T-helper 17 cell (primary cell): ENCODE data around the gene ALPL. TPM values are rescaled to one million over a fixed set of nuclear protein-coding genes. Genes with fewer than 3 reads are reported as not detected.

Source experiments
- ATAC-seq: fragments of 150-1000 bp; cut with Tn5 transposase; 2 replicates; pipeline ENCODE4 v1.10.0; 2021; ENCODE audit warnings: mild to moderate bottlenecking, moderate library complexity
- DNase-seq, 3 donors: peaks; one replicate each; pipeline versions ENCODE4 v3.0.0 to v3.0.0-alpha.2; 2020 to 2021
- H3K9me3 ChIP-seq: one replicate; pipeline ENCODE4 v1.7.0; 2013; ENCODE audit warnings: low read length, mild to moderate bottlenecking; ENCODE audit not compliant: control insufficient read depth, poor library complexity, severe bottlenecking
- H3K27ac Mint-ChIP-seq: one replicate; pipeline ENCODE4 v1.8.0; 2022; ENCODE audit warnings: mild to moderate bottlenecking, moderate library complexity, mixed read lengths
- H3K27me3 Mint-ChIP-seq: one replicate; pipeline ENCODE4 v1.8.0; 2022; ENCODE audit warnings: mixed read lengths
- H3K36me3 Mint-ChIP-seq: one replicate; pipeline ENCODE4 v1.8.0; 2022; ENCODE audit warnings: low read depth, mixed read lengths
- H3K4me1 Mint-ChIP-seq: one replicate; pipeline ENCODE4 v1.8.0; 2022; ENCODE audit warnings: mild to moderate bottlenecking, mixed read lengths
- H3K4me3 Mint-ChIP-seq: one replicate; pipeline ENCODE4 v1.8.0; 2022; ENCODE audit warnings: mild to moderate bottlenecking, moderate library complexity, mixed read lengths
- total RNA-seq, 4 donors: library from RNA in 2 of 4; stranded (reverse) in 2 of 4; gene quantifications; one replicate each; pipeline ENCODE4 v1.2.3 and lab custom pipeline; 2022 to 2026

ALPL gene
- total RNA-seq, 2 donors from 2014 or later: not detected

DNA sequence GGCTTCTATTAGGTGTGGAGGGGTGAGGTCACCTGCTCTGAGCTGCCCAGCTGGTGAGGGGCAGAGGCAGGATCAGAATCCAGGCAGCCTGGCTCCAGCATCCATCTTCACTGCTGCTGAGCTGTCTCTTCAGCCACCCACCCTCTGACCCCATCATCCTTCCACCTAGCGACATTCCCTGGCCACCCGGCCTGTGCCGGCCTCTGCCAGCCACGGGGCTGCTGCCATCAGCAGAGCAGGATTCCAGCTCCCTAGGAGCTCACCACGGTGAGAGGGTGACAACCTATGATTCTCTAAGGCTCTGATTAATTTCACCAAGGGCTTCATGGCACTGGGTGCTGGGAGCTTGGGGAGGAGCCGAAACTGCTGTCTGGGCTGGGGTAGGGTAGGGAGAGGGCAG is 32.1 kb downstream of the ALPL start:
- no peaks in the 10 kb centered on the region for H3K9me3 ChIP-seq
- H3K4me1 Mint-ChIP-seq: peaks cover 6% of the 10 kb centered on the region
- H3K27ac Mint-ChIP-seq: no peak overlapping the region
- peaks cover 39% of the 10 kb centered on the region for H3K27me3 Mint-ChIP-seq
- ATAC-seq (no peak), DNase-seq (no peak)
- H3K36me3 Mint-ChIP-seq: peaks cover 5% of the 10 kb centered on the region
- no peak overlapping the region for H3K4me3 Mint-ChIP-seq

DNA sequence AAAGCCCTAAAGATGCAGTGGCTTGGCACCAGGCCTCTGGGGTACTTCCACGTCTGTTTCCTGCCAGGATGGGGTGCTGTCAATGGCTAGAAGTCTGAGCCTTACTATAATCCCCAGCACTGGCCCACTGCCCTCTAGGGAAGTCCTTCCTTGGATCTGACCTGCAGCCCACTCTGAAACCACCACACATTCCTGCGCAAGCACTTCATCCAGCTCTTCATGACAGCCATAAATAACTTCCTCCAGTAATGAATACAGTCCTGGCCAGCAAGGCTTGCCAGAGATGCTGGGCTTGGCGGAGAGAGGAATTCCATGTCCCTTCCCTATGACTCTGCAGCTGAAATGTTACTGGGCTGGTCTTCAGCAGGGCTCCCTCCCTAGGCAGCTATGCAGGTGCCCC is 32.6 kb downstream of the ALPL start:
- peaks cover 5% of the 10 kb centered on the region for H3K36me3 Mint-ChIP-seq
- H3K27me3 Mint-ChIP-seq: peaks cover 39% of the 10 kb centered on the region
- ATAC-seq (no peak), DNase-seq (no peak)
- no peak overlapping the region for H3K27ac Mint-ChIP-seq
- no peaks in the 10 kb centered on the region for H3K9me3 ChIP-seq
- peaks cover 6% of the 10 kb centered on the region for H3K4me1 Mint-ChIP-seq
- H3K4me3 Mint-ChIP-seq: no peak overlapping the region

DNA sequence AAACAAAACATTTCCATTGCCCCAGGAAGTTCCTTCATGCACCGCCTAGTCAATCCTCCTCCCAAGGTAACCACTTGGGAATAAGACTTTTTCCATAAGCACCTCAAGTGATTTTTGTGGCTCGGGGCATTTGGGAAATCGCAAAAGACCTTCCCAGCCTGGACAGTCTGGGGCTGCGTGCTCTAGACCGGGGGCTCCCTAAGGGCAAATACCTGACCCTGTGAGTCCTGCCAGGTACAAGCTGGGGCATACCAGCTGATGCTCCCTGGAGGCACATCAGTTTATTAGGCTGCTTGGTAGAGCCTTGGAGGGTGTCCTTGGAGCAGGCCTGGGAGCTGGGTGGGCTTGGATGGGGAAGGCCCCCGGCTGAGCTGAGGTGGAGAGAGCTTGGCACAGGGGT is 34.4 kb downstream of the ALPL start:
- no peak for DNase-seq
- H3K9me3 ChIP-seq: no peaks in the 10 kb centered on the region
- H3K36me3 Mint-ChIP-seq: peaks cover 5% of the 10 kb centered on the region
- no peak overlapping the region for H3K4me3 Mint-ChIP-seq
- ATAC-seq: no peak
- H3K27ac Mint-ChIP-seq: no peak overlapping the region
- peaks cover 31% of the 10 kb centered on the region for H3K27me3 Mint-ChIP-seq
- H3K4me1 Mint-ChIP-seq: peaks cover 6% of the 10 kb centered on the region

DNA sequence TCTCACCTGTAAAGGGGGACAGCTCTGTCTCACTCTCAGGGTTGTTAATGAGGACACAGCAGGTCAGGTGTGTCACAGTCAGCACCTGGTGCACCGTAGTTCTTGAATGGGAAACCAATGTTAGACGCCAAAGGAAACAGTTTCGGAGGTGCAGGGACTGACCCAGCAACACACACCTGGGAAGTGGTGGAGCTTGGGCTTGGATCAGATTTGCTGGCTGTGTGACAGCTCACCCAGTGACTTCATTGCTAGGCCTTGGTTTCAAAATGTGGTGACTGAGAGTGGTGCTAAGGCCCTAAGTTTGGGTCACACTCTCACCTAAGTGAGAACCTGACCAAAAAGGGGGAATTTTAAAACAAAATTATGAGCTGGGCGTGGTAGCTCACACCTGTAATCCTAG is 34.9 kb downstream of the ALPL start:
- H3K9me3 ChIP-seq: no peaks in the 10 kb centered on the region
- DNase-seq (no peak), ATAC-seq (no peak)
- Mint-ChIP-seq H3K4me3 (no peak overlapping the region), H3K27ac (no peak overlapping the region), H3K4me1 (peaks cover 4% of the 10 kb centered on the region), H3K27me3 (peaks cover 31% of the 10 kb centered on the region), H3K36me3 (peaks cover 5% of the 10 kb centered on the region)

DNA sequence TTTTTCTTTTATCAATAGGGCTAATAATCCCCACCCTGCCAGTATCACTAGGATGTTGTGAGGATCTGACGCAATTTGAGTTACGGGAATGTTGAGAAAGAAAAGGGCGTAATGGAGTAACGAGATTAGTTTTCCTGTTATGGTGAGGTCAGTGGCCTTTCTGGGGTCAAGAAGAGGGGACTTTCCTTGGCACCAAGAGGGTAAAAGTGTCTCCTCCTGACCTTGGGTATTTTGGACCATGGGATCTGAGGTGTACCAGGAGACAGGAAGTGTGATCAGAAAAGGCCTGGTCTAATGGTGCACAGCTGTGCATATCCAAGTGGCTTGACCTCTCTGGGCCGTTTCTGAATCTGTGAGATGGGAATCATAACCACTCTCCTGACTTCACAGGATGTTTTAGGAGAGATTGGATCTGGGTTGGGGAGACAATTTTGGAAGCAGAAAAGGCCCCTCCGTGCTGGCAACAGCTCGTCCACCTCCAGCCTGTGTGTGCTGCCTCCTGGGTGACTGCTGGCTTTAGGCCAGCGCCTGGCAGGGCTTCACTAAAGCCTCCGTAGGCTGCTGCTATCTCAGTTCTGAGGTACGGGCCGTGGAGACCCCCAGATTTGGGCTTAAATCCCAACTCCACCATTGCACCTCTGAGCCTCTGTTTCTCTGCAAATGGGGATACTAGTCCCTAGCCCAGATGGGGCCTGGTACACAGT is 37.1 kb downstream of the ALPL start:
- H3K27me3 Mint-ChIP-seq: peaks cover 29% of the 10 kb centered on the region
- no peaks in the 10 kb centered on the region for H3K36me3 Mint-ChIP-seq
- peaks cover 2% of the 10 kb centered on the region for H3K4me1 Mint-ChIP-seq
- no peak overlapping the region for H3K4me3 Mint-ChIP-seq
- ATAC-seq (no peak), DNase-seq (no peak)
- no peaks in the 10 kb centered on the region for H3K9me3 ChIP-seq
- H3K27ac Mint-ChIP-seq: no peak overlapping the region

DNA sequence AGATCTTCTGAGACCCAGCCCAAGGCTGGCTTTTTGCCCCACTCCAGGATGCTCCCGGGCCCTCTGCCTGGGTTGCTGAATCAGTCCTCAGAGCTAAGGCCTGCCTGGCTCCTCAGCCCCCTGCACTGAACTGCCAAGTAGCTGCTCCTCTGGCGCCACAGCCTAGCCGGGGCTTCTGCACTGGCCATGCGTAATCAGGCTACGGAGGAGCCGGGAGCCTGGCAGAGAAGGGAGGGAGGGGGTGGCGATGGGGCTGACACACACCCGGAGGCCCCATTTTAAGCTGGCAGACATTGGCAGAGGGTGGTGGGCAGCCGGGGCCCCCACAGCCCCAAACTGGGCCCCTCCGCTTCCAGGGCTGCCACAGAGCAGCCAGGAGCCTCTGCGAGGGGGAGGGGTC is 38.7 kb downstream of the ALPL start:
- H3K4me3 Mint-ChIP-seq: no peak overlapping the region
- H3K27me3 Mint-ChIP-seq: peaks cover 28% of the 10 kb centered on the region
- H3K9me3 ChIP-seq: no peaks in the 10 kb centered on the region
- H3K4me1 Mint-ChIP-seq: peaks cover 2% of the 10 kb centered on the region
- H3K27ac Mint-ChIP-seq: no peak overlapping the region
- DNase-seq (no peak), ATAC-seq (no peak)
- H3K36me3 Mint-ChIP-seq: no peaks in the 10 kb centered on the region

DNA sequence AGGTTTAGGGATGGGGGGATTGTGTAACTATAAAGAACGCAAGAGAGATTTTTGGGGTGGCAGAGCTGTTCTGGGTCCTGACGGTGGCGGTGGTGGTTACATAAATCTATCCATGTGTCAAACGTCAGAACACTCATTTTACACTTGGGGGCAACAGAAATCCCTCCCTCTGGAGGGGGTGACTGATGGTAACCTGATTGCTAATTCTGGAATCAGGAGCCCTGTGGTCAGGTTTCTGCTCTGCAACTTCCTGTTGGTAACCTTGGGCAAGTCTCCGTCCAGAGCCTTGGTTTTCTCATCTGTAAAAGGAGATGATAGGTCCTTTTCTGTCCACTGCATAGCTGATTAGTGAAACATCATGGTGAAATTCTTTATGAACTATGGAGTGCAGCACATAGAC is 40.9 kb downstream of the ALPL start:
- no peak overlapping the region for H3K4me3 Mint-ChIP-seq
- no peak for ATAC-seq
- H3K27me3 Mint-ChIP-seq: peaks cover 23% of the 10 kb centered on the region

DNA sequence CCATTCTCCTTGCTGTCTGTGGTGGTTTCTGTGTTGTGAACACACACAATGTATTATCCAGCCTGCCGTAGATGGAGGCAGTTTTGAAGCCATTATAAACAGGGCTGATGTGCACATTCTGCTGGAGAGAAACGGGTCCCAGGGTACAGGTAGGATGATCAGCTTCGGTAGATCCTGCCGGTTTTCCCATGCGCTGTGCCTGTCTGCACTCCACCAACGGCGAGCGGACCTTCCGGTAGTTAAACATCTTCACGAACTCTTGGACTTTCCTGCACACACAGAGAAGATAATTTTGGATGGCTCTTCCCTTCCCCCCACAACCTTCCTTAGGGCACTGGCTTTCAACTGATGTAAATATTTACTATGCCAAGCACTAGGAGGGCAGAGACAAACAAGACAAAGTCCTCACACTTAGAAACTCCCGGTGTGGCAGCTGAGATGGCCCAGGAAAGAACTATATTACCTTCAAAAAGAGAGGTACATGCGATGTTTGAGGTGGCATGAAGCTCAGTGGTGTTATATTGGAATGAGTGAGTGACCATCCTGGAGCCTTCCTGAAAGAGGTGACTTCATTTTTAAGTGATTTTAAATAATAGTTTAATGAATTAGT is 41.7 kb downstream of the ALPL start:
- H3K4me3 Mint-ChIP-seq: no peak overlapping the region
- no peak for DNase-seq
- H3K27me3 Mint-ChIP-seq: peaks cover 28% of the 10 kb centered on the region
- peaks cover 2% of the 10 kb centered on the region for H3K4me1 Mint-ChIP-seq
- no peaks in the 10 kb centered on the region for H3K9me3 ChIP-seq
- no peaks in the 10 kb centered on the region for H3K36me3 Mint-ChIP-seq
- H3K27ac Mint-ChIP-seq: no peak overlapping the region
- no peak for ATAC-seq

More for the DNA sequence above, 40.9 kb downstream of the ALPL start:
- H3K4me1 Mint-ChIP-seq: peaks cover 2% of the 10 kb centered on the region
- no peak overlapping the region for H3K27ac Mint-ChIP-seq
- H3K36me3 Mint-ChIP-seq: no peaks in the 10 kb centered on the region
- H3K9me3 ChIP-seq: no peaks in the 10 kb centered on the region
- no peak for DNase-seq

DNA sequence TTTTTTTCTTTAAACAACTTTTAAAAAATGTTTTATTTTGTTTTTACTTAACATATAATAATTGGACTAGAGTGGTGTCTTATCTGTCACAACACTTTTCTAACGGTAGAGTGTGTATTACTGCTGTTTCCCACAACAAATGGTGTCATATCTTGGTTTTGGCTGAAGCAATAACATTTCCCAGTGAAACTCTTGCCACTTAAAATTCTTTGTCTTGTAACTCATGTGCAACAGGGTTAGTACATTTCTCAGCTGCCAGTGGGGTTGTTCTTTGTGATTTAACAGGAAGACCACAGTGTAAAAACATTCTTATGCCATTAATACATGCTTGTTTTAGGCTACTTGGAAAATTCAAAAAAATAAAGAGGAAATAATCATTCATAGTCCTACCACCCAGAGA is 43.5 kb downstream of the ALPL start:
- Mint-ChIP-seq H3K27me3 (peaks cover 39% of the 10 kb centered on the region), H3K4me3 (no peak overlapping the region), H3K36me3 (peaks cover 2% of the 10 kb centered on the region), H3K27ac (no peak overlapping the region), H3K4me1 (peaks cover 2% of the 10 kb centered on the region)
- no peak for ATAC-seq
- H3K9me3 ChIP-seq: no peaks in the 10 kb centered on the region
- DNase-seq: no peak

DNA sequence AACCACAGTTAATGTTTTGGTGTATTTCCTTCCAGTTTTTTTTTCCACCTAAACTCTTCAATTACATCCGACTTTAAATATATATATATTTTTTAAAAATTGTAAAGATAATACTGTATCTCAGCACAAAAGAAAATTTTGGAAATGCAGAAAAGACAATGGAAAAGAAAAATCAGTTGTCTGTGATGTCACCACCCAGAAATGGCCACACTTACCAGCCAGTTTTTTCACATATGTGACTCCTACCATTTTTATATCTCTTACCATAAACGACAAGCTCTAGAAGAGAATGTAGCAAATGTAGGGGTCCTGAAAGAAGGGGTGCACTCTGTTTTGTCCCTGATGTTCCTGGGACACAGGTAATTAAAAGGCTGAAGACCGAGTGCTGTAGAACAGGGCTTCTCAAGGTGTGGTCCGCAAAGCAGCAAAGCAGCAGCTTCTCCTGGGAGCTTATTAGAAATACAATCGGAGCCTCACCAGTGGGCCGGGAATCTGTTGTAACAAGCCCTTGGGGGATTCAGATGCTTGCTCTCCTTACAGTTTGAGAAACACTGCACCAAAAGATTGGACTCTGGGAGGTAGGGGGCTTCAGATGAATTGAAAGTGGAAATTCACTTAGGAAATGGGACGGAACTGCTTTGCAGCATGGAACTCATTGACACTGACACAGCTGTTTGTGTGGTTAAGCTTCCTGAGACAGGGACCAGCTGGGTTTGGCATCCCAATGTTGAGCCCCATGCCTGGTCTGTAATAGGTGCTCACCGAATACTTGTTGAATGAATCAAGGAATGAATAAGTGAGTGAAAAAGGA is 44.1 kb downstream of the ALPL start:
- no peaks in the 10 kb centered on the region for H3K9me3 ChIP-seq
- ATAC-seq (no peak), DNase-seq (no peak)
- Mint-ChIP-seq H3K27me3 (peaks cover 46% of the 10 kb centered on the region), H3K36me3 (peaks cover 2% of the 10 kb centered on the region), H3K4me3 (no peak overlapping the region), H3K4me1 (peaks cover 2% of the 10 kb centered on the region), H3K27ac (no peak overlapping the region)

DNA sequence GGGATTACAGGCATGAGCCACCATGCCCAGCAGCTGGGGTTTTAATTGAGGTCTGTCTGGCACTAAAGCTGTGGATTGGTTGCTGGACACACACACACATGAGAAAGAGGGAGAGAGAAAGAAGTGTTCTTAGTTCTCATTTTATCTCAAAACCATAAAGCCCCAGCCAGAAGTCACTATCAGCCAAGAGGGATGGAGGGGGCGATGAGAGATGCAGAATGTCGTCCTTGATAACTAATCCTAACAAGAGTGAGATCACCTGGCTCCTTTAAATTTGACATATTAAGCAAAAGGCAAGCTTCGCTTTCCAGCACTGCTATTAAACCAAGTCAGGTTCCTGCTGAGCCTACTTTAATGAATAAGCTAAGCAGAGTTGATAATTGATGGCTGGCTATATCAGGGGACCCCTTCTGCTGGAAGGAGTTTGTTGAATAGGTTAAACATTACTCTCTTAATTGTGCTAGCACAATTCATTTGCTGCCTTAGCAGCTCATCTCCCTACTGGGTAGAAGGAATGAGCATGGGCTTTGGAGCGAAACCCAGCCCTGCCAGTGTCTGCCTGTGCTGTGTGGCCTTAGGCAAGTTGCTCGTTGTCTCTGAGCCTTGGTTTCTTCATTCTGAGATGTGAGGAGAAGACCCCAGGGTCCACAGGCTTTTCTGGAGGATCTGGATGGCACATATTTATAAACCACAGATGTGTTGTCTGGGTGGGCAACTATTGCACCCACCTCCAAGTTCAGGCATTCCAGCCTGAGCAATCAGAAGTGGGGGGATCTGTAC is 50.8 kb downstream of the ALPL start:
- DNase-seq: no peak

DNA sequence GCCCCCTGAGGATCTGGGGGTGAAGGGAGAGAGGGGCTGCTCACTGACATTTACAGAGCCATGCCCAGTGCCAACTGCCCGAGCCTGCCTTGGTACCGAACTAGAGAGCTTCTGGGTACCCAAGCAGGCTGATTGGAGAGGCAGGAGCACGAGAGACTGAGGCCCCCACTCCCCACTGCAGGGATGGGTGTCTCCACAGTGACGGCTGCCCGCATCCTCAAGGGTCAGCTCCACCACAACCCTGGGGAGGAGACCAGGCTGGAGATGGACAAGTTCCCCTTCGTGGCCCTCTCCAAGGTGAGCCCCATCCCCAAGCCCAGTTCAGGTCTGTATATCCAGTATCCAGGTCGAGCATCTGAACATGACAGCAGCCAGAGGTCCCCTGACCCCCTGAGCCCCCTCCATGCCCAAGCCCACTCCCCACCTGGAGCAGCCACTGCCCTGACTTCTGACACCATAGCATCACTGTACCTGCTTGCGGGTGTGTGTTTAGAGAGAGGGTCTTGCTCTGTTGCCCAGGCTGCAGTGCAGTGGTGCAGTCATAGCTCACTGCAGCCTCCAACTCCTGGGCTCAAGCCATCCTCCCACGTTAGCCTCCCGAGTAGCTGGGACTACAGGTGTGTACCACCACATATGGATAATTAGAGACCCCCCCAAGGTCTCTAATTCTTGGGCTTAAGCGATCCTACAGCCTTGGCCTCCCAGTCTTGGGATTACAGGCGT is 51.9 kb downstream of the ALPL start:
- Mint-ChIP-seq H3K27me3 (peaks cover 32% of the 10 kb centered on the region), H3K36me3 (peaks cover 2% of the 10 kb centered on the region), H3K4me1 (peaks cover 2% of the 10 kb centered on the region), H3K27ac (no peak overlapping the region), H3K4me3 (no peak overlapping the region)
- H3K9me3 ChIP-seq: no peaks in the 10 kb centered on the region
- DNase-seq (no peak), ATAC-seq (no peak)

More for the DNA sequence above, 50.8 kb downstream of the ALPL start:
- no peaks in the 10 kb centered on the region for H3K9me3 ChIP-seq
- Mint-ChIP-seq H3K4me3 (no peak overlapping the region), H3K27me3 (peaks cover 37% of the 10 kb centered on the region), H3K27ac (no peak overlapping the region), H3K36me3 (peaks cover 2% of the 10 kb centered on the region), H3K4me1 (peaks cover 2% of the 10 kb centered on the region)
- no peak for ATAC-seq
